Stimulated activated CD8-positive, alpha-beta memory T cell treated with anti-CD3 and anti-CD28 coated beads, Interleukin-15, amount 100 ng/mL, for 48 hours (primary cell): Measurements from ENCODE around the gene DLL3.
A peak's percentile ranks its signal among the peaks of the same experiment; 100 is the strongest.
"Not testable (repeated sequence)": the region's sequence is repeated elsewhere in the genome, so short reads cannot be mapped to it uniquely, and the experiment has no call there.

Source experiments
- DNase-seq, 2 donors: peaks; one replicate each; pipeline ENCODE4 v3.0.0-alpha.2; 2020; ENCODE audit warnings: low read depth in 2 of 2

The DLL3 gene

DNA sequence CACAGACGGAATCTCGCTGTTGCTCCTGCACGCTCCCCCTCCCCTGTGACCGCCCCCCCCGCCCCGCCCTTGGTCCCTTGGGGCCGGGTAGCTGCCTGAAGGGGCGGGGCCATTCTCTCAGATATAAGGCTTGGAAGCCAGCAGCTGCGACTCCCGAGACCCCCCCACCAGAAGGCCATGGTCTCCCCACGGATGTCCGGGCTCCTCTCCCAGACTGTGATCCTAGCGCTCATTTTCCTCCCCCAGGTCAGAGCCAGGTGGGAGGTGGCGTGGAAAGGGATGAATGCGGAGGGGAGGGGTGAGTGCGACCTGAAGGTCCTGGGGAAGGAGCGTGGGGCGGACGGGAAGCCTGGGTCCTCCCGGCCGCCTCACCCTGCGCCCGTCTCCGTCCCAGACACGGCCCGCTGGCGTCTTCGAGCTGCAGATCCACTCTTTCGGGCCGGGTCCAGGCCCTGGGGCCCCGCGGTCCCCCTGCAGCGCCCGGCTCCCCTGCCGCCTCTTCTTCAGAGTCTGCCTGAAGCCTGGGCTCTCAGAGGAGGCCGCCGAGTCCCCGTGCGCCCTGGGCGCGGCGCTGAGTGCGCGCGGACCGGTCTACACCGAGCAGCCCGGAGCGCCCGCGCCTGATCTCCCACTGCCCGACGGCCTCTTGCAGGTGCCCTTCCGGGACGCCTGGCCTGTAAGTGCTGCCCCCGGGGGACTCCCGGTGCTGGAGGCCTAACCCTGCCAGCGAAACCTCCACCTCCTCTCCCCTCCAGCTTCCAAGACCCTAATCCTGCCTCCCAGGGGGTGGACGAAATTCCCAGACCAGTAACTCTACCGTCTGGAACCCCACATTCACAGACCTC is at the start of gene DLL3:
DLL3 (plus strand) TSS at position 150 of the 845 bp plus-strand sequence; CDS start at position 178, 28 bp downstream.
- no peak for DNase-seq

DNA sequence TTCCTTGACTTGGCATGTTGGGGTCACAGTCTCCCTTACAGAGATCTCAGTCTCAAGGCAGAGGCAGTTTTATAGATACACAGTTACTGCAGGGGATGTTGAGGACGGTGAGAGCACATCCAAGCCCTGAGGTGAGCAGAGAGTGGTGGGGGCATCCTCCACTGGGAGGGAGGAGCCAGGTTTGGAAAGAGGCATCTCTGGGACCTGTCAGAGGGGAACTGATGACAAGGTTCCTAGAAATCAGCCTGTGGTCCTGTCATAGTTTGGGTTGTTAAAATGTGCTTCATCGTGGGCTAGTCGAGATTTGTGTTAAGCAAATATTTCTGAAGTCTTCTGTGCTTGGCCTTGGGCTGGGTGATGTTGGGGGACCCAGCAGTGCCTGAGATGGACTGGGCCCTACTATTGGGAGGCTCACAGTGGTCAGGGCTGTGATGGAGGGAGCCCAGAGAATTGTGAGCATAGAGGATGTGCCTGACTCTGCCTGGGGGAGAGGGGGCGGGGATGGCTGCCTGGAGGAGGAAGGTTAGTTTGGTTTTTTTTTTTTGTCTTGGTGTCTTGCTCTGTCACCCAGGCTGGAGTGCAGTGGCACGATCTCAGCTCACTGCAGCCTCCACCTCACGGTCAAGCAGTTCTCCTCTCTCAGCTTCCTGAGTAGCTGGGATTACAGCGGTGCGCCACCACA is 49.5 kb upstream of the DLL3 start:
- no peak for DNase-seq

- not testable (repeated sequence) for DNase-seq
Measured at GRCh38 chr19:39451257-39451656, 47.5 kb upstream of the DLL3 start.

GRCh38 chr19:39463403-39463802 is 35.3 kb upstream of the DLL3 start:
- DNase-seq, result no peak

DNA sequence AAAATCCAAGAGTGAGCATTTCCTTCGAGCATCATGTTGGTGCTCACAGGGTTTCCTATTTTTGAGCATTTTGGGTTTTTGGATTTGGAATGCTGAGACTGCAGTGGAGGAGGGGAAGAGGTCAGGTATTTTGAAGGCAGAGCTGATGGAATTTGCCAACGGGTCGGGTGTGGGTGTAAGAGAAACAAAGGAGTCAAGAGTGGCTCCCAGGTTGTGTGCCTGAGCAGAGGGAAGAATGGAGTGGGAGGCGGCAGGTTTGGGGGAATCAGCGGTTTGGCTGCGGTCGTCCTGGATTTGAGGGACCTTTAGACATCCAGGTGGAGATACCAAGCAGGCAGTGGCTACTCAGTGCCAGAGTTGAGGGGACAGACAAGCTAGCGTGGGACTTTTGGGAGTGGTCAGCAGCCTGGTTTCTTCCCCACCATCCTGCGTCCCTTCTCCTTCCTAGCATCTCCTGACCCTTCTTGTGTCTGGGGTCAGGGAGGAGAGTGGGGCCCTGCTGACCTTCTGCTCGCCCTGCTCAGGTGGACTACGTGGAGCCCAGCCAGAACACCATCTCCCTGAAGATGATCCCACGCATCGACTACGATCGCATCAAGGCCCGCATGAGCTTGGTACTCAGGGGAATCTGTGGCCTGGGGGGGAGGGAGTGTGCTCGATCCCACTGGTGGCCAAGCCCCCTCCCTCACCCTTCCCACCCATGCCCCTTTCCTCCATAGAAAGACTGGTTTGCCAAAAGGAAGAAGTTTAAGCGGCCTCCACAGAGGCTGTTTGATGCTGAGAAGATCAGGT is 32.6 kb upstream of the DLL3 start:
- DNase-seq, result no peak

DNA sequence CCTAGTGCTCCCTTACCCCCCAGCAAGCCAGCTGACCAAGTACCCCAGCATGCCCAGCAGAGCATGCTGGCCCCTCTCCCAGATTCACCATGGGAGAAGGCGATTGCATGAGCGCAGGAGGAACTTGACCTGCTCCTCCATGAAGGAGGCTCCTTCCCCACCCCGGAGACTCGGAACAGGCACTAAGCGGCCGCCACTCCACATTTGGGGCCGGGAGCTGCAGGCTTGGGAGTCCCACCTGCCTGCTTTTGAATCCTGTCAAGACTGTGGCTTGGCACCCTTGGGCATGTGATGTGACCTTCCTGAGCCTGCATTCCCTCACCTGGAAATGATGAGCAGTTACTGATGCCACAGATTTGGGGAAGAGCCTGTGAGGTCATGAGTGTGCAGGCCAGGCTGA is 30.8 kb upstream of the DLL3 start:
- no peak for DNase-seq

- no peak for DNase-seq
Measured at GRCh38 chr19:39469036-39469435, 29.7 kb upstream of the DLL3 start.

DNA sequence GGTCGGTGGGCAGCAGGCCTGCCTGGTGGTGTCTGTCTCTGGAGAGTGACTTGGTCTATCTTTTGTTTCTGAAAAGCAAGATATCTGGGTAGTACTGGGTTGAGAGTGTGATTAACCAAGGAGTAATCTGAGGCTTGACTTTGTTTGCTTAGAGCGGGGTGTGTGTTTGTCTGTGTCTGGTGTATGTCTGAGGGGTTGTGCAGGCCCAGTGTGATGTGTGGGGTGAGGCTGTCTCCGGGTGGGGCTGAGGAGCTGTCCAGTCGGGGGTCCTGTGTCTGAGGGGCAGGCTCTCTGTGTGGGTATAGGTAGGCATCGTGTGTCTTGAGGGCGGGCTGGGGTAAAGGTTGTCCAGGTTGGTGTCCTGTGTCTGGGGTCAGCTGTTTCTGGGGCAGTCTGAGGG is 29.2 kb upstream of the DLL3 start:
- no peak for DNase-seq

DNA sequence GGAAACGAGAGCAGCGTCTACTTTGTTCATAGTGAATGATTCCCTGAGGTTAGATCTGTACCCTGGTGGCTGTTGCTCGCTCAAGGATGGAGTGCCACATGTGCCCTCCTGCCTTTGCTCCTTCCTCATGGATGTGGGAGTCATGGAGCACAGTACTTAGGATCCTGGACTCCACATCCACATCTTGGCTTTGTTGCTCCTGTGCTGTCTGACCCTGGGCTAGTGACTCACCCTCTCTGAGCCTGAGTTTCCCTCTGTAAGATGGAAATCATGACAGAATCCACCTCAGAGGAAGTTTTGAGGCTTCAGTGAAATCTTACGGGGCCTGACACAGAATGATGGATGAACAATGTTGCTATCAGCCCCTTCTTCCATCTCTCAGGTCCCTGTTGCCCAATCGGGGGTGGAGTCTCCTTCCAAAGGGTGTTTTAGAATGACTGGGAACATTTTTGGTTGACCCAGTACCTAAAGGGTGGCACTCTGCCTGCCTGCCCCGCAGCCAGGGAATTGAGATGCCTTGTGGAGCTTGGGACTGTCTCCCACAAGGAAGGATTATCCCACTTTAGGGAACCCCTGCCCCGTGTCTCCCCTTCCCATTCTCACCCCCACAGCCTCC is 27.9 kb upstream of the DLL3 start:
- no peak for DNase-seq

- DNase-seq, result peak; percentile 7 to 21
Measured at GRCh38 chr19:39471756-39472536, 26.8 kb upstream of the DLL3 start.

DNA sequence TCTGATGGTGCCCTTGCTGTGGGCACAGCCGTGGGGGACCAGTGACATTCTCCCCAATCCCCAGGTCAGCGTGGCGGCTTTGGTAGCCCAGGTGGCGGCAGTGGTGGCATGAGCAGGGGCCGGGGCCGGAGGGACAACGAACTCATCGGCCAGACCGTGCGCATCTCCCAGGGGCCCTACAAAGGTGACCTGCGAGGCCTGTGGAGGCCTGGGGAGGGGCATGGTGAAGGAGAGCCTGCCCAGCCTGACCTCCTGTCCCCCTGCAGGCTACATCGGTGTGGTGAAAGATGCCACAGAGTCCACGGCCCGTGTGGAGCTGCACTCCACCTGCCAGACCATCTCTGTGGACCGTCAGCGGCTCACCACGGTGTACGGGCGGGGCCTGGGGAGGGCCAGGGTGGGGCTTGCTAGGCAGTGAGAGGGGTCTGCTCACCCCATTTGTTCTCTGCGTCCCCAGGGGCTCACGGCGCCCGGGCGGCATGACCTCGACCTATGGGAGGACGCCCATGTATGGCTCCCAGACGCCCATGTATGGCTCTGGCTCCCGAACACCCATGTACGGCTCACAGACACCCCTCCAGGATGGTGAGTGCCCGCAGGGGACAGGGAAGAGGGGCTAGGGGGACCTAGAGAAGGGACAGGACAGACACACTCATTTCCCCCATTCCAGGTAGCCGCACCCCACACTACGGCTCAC is 25.9 kb upstream of the DLL3 start:
- DNase-seq, result no peak

DNA sequence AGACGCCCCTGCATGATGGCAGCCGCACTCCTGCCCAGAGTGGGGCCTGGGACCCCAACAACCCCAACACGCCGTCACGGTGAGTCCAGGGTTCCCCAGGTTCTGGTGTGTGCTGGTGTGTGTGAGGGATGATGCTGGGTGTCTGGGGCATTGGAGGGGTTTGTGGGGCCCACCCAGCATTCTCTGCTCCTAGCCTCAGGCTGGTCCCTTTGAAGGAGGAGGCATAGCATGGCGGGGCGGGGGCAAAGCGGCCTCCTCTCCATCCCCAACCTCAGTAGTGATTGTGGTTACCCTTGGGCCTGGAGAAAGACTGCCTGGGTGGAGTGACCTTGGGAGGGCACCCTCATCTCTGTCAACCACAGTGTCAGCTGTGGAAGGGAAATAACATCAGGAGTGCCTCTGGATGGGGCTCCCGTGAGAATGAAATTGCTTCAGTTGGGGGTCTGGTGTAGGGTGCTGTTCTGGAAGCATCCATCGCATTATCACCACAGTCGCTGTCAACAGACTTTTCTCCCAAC is 25.2 kb upstream of the DLL3 start:
- no peak for DNase-seq

DNA sequence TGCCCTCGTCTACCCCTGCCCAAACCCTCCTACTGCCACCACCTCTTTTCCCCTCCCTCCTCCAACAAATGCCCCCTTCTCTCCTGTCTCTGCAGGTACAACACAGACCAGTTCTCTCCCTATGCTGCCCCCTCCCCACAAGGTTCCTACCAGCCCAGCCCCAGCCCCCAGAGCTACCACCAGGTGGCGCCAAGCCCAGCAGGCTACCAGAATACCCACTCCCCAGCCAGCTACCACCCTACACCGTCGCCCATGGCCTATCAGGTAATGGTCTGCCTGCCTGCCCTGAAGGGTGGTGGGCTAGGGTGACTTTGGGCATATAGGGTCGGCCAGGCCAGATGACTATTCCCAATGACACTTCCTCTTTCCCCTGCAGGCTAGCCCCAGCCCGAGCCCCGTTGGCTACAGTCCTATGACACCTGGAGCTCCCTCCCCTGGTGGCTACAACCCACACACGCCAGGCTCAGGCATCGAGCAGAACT is 24.6 kb upstream of the DLL3 start:
- DNase-seq, result peak; percentile 22 to 34

DNA sequence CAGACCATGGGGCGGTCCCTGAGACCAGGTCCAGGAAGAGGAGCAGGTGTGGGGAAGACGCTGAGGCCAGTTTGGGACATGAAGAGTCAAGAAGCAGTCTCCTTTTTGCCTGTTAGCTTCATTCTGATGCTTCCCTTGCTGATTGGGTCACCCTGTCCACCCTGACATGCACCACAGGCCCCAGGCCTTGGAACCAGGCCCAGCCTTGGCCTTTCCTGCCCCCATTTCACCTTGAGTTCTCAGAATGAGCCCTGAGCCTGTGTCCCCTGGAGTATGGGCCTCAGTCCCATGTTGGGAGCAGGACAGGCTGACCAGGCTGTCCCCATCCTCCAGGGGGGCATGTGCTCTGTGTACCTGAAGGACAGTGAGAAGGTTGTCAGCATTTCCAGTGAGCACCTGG is 23.0 kb upstream of the DLL3 start:
- no peak for DNase-seq

DNA sequence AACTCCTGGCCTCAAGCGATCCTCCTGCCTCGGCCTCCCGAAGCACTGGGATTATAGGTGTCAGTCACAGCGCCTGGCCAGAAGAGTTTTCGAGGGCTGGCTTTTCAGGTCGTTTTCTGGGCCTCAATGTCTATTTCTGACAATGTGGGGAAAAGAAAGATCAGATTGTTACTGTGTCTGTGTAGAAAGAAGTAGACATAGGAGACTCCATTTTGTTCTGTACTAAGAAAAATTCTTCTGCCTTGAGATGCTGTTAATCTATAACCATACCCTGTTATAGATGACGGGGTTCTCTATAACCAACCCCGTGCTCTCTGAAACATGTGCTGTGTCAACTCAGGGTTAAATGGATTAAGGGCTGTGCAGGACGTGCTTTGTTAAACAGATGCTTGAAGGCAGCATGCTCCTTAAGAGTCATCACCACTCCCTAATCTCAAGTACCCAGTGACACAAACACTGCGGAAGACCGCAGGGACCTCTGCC is 19.4 kb upstream of the DLL3 start:
- not testable (repeated sequence) for DNase-seq

DNA sequence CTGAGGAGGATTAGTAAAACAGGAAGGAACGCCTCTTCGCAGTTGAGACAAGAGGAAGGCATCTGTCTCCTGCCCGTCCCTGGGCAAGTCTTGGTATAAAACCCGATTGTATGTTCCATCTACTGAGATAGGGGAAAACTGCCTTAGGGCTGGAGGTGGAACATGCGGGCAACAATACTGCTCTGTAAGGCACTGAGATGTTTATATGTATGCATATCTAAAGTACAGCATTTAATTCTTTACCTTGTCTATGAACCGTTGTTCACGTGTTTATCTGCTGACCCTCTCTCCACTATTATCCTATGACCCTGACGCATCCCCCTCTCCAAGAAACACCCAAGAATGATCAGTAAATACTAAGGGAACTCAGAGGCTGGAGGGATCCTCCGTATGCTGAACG is 18.8 kb upstream of the DLL3 start:
- no peak for DNase-seq

DNA sequence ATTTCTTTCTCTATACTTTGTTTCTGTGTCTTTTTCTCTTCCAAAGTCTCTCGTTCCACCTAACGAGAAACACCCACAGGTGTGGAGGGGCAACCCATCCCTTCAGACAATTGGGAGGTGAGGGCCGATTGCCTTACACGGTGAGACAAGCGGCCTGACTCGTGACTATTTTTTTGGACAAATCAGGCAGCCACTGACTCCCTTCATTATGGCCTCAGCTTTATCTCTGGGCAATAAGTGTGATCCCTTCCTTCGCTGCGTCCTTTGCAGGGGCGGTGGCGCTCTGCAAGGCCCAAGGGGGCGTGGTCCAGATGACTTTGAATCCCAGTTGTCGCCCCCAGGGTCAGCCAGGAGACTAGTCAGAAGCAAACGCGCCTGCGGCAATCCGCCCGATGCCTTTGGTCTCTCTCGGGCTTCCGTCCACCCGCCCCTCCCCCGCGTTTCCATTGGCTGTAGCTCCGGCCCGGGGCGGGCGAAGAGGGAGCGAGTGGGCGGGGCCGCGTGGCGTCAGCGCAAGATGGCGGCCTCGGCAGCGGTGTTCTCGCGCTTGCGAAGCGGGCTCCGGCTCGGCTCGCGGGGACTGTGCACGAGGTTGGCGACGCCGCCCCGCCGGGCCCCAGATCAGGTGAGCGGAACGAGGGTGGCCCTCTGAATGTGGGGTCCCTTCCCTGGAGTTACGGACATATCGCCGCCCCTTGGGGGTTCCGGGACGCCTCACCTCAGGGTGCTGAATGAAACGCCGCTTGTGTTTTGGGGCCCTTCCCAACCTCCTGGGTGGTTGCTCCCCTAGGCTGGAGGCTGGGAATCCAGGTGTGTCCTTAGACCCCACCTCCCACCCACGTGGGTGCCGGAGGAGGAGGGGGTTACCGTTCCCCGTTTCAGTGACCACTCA is 18.2 kb upstream of the DLL3 start, which contains the start of gene TIMM50:
TIMM50 (plus strand) TSS at position 502 of the 892 bp plus-strand sequence; CDS start at position 518, 16 bp downstream.
- DNase-seq, result peak; percentile 98

GRCh38 chr19:39481229-39481545 is 17.6 kb upstream of the DLL3 start:
- no peak for DNase-seq

- no peak for DNase-seq
Measured at GRCh38 chr19:39481676-39482075, 17.1 kb upstream of the DLL3 start.
